GM18907 (cell line): ENCODE measurements around the gene CHKA.

Experiments used
- ATAC-seq: cut with Tn5 transposase; IDR thresholded peaks from one replicate; pipeline ENCODE4 v1.9.1; 2021; ENCODE audit warnings: mild to moderate bottlenecking, moderate library complexity; ENCODE audit not compliant: unreplicated experiment

The CHKA gene

DNA sequence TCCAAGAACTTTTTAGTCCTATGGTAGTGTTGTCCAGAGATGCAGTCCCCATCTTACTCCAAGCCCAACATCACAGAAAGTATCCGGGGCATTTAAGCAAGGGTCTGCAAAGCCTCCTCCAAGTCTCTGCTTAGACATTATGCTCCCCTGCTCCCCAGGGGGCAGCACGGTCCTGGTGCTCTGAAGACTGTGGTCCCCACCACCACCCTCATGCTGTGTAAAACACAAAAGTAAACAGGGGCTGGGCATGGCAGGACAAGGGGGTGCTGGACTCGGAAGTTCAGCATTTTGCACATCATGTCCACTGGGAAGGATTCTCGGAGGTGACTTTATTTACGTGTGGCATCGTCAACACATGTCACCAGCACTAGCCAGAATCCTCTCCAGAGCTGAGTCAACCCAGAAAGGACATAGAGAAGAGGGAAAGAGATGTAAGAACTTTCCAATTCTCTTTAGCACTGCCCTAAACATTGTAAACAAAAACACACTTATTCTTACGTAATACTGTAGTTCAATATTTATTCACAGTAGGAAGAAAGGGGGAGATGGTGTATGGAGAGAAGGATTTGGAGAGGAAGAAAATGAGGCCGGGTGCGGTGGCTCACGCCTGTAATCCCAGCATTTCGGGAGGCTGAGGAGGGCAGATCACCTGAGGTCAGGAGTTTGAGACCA is 44.7 kb downstream of the CHKA start:
- no peak for ATAC-seq

DNA sequence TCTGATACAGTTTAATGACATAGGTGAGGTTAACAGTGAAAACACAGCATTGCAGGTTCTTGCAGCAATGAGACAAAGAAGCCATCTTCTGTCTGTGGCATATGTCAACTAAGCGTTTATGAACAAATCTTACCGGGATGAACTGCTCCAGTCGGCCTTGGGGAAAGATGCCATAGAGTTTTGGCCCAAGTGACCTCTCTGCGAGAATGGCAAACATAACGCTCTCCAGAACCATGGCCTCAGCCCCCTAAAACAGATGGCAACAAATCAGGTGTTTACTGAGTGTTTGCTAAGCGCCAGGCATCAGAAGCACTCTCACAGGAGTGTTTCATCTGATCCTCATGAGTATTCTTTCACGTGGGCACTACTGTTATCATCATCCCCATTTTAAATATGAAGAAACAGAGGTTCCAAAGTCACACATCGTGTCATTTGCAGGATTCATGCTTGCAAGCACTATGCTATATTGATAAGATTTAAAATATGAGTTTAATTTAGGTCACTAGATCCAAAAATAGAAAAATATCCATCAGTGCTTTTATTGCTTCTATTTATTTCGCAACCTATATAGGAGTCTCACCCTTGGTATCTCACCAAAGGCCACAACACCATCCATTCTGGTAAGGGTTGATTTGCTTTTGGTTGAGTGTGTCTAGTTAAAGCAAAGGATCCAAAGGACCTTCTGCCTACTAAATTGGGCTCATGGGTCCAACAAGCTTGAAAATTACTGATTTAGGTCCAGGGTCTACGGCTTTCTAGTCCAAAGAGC is 46.4 kb downstream of the CHKA start:
- ATAC-seq = no peak

DNA sequence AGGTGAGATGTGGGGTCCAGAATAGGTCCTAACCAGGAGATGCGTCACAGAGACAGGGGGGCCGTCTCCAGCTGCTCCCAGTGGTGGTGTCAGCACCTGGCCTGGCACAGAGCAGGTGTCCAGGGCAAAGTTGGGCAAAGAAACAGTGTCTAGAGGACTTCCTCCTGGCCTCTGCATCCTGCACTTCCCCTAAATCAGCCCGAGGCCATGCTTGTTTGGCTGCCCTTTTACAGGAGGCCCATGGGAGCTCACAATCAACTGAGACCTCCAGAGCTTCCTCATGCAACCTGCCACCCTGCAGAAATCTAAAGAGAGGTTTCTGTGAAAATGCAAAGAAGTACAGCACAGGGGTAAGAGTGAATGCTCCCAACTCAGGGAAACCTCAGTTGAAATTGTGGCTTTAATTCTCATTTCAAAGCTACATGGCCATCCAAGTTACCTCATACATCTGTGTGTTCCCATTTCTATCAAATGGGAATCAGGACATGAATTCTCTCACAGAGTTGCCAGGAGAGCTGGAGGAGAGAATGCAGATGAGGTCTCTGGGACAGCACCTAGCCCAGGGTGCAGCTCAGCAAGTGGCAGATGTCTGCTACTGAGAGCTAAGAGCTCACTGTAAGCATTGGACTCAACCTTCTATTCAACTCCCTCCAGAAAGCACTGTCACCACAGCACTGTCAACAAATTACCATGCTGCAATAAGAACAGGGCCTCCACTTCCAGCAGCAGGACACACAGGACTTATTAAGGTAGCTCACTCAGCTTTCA is 49.7 kb downstream of the CHKA start:
- no peak for ATAC-seq

DNA sequence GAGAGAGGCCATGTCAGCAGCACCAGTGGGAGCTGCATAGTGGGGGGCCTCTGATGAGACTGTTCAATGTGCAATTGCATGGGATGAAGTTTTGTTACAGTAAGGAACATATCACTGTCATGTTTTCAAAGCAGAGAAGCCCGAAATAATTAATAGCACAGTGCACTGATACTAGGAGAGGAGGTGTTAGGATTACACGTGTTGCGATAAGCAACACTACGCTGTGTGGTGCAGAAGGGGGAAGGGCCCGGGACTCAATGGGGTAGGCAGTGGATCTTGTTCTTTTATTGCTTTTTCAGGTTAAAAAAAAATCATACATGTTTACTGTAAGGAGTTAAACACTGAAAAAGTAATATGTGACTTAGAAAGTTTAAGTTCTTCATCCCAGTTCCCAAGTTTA is 53.2 kb downstream of the CHKA start:
- no peak for ATAC-seq

DNA sequence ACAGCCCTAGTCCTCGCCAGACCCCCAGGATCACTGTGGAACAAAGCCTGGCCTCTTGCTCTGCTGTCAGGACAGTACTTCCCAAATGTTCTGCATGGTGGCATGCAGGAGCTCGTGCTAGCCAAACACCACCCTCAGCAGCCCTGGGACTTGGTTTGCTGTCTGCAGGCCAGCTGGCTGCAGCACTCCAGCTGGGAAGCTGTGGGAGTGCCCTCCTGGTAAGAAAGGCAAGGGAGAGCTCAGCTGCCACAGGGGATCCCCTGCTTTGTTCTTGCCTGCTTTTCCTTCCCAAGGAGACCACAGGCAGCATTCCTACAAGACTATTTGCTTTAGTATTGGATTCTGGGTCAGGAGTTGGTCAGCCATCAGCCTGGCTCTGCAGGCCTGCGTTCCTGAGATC is 54.4 kb downstream of the CHKA start:
- ATAC-seq = no peak

DNA sequence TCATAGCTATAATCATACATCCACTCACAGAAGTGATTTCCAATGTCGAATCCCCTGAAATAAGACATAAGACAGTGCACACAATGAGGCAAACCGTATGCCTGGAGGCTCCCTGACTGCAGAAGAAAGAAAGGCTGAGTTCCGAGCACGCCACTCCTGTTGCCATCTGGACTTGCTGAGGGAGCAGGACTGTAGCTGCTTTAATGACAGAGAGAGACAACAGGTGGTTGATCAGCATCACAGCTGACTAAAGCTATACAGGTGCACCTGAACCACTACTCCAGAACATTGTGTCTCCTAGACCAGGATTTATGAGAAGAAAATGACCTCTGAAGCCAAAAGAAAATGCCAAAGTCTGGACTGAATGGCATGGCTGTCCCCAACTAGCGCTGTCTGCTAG is 55.3 kb downstream of the CHKA start:
- ATAC-seq = no peak

DNA sequence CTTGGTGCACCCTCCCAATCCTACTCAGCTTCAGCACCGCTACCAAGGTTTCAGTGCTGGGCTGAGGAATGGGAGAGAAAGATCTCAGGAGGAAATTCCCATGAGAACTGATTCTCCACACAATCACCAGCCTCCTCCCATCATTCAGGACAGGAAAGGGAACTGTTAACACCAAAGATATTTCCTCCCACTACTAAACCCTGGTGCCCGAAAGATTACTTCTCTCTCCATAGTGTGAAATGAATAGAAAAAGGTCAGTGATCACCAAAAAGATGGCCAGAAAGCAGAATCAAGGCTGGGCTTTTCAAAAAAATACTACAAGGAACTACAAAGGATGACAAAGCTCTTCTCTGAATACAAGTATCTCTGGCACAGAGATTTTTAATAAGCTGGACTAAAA is 56.3 kb downstream of the CHKA start:
- no peak for ATAC-seq

DNA sequence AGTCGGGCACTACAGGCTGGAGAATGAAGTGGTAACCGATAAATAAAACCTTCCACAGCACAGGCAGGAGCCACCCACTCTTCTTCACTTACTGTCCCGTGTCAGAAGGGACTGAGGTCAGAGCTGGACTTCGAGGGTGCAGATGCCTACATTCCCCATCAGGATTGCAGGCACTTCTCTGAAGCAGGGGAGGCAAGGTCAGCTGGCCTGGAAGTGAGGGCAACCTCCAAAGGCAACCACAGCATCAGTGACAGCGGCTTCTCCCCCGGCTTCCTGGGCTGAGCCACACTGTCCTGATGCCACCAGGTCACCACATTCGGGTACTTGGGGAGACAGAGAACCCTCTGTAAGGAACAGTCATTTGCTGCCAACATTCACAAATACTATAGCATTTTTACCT is 59.7 kb downstream of the CHKA start:
- no peak for ATAC-seq

DNA sequence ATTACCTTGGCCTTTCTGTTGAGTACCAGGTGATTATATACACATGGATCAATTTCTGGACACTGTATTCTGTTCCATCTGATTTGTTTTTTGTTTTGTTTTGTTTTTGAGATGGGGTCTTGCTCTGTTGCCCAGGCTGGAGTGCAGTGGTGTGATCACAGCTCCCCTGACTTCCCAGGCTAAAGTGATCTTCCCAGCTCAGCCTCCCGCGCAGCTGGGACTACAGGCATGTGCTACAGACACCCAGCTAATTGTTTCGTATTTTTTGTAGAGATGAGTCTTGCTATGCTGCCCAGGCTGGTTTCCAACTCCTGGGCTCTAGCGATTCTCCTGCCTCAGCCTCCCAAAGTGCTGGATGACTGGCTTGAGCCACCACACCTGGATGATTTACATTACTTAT is 63.4 kb downstream of the CHKA start:
- no peak for ATAC-seq

DNA sequence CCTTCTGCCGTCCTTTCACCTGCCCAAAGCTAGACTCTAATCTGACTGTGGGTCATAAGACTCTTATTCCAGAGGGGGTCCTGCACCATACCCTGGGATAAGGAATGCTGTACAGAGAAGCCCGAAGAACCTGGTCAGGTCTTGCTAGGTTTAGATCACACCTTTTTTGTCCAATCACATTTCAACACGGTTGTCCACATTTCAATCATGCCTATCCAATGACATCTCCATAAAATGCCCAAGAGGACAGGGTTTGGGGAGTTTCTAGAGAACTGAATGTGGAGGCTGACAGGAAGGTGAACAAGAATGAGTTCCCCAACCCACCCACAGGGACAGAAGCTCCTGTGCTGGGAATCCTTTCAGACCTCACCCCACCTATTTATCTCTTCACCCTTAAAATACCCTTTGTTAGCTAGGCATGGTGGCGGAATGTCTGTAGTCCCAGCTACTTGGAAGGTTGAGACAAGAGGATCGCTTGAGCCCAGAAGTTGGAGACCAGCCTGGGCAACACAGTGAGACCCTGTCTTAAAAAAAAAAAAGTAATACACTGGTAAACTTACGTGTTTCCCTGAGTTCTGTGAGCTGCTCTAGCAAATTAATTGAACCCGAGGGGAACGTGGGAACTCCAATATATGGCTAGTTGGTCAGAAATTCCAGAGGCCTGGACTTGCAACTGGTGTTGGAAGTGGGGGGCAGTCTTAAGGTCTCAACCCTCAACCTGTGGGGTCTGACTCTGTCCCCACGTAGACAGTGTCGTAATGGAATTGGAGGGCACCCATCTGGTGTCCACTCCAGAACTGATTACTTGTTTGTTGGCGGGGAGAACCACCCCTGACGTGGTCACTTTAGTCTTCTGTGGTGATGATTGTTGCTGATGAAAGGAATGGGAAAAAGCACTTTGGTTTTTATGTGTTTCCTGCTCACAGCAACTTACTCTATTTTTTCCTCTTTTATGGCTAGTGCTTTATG is 64.6 kb downstream of the CHKA start:
- ATAC-seq = no peak

DNA sequence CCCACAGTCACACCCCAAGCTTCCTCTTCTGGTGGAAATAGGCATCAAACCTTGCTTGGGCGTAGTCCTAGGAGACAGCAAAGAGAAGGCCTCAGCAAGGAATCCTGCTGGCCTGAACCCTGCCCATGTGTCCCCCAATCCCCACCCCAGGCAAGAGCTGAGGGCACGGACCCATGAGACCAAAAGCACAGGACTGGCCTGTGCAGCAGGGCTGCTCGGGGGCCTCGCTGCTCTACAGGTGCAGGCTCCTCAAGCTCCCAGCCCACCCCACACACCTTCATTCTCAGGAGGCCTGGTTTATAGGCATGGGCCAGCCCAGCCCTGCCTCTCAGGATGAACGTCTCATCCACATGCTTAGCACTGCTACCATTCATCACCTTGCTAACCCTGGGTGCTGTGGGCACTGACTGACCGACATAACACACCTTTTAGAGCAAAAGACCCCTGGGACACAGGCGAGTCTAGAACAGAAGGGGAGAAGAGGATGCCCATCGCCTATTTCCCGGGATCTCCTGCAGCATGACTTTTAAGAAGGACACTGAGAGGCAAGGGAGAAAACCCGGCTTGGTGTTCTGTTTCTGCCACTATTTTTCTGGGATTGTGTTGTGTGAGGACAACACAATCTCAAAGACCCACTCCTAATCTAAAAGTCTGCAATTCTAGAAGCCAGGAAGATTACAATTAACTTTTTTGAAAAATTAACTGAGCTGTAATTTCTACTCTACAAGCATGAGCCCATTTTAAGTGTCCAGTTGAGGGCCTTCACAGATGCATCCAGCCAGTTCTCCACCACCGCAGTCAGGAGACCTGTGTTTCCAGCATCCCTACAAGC is 67.0 kb downstream of the CHKA start:
- no peak for ATAC-seq

DNA sequence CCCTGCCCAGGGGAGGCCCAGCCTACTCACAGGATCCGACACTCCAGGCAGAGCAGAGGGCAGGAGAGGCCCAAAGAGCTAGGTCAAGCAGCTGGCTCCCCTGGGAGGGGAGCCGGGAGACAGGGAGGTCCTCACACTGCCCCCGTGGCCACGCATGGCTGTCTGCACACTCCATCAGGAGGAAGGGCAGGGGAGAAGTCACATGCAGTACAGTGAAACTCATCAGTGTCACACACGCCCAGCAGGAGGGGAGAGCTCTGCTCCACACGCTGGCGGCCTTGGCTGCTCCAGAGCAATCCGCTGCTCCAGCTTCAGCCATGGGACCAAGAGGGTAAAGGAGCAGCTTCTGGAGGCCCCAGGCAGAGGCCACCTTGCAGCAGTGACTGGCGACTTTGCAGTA is 68.1 kb downstream of the CHKA start:
- no peak for ATAC-seq

DNA sequence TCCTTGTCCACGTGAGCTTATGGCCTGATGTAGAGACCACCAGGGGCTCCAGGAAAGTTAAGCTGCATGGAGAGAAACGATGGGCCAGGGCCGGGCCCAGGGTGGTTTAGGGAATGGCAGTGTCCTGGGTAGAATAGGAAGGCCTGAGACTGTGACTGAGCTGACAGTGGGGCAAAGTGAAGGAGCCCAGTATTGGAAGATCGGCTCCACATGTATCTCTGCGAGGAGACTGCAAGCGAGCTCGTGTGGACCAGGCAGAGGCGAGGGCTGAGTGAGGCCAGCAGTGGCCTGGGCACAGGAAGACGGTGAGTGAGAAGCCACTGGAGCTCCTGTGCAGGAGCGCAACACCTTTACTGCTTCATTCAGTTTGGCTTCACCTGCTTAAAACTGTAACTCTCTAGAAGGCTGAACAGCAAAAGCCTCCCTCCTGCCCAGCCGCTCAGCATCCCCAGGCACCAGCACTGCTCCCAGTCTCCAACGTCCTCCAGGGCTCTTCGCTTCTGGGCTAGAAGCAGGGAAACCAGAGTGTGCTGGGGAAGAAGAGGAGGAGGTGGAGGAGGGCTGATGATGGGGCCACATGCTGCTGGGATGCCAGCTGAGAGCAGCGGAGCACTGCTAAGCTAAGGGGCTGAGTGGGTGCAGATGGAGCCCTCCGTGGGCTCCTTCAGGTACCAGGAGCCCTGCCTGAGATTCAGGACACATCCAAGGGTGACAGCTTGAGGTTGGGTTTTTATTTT is 68.9 kb downstream of the CHKA start:
- no peak for ATAC-seq

DNA sequence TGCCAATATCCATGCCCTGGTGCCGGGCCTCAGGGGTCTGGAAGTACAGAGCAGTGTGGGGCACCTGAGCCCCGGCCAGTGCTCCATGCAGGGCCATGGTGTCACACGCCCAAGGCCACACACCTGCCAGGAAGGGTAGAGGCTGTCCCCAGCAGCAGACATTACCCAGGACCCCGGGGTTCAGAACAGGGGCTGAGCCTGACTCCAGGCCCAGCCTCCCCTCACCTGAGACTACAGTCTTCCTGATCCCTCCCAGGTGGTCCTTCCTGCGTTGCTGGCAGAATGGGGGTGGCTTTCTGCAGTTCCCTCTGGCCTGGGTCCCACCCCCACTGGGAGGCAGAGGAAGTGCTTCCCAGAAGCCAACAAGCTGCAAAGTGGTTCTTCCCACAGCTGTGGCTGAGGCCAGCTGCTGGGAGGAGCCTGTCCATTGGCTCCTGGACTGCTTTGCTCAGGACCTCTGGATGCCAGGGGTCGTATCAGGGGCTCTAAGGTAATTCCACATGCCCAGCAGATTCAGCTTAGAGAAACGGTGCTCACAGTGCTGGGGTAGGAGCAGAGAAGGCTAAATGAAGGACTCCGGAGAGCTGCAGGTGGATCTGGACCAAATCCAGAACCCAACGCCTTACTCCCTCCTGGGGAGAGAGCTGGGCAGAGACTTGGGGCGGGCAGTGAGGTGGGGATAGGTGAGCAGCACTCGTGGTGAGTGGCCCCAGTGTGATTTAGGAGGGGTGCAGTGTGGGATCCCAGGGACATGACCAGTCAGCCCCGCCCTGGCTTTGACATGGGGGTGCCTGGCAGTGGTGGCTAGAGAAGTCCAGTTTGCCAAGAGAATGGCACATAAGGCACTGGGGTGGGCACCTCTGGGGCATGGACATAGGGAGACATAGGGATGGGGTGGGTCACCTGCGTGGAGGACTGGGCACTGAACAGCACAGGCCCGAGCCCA is 69.7 kb downstream of the CHKA start:
- no peak for ATAC-seq

DNA sequence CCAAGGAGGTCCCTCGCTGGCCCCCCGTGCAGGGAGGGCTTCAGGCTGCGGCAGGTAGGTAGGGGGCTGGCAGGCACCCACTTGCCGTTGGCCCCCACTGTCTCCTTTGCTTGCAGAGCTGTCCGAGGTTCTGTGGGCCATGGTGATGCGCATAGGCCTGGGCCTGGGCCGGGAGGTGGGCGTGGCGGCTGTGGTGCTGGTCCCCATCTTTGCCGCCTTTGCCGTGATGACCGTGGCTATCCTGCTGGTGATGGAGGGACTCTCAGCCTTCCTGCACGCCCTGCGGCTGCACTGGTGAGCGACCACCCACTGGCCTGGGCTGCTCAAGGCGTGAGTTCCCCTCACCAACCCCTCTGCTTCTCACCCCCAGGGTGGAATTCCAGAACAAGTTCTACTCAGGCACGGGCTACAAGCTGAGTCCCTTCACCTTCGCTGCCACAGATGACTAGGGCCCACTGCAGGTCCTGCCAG is 70.8 kb downstream of the CHKA start:
- ATAC-seq = no peak

DNA sequence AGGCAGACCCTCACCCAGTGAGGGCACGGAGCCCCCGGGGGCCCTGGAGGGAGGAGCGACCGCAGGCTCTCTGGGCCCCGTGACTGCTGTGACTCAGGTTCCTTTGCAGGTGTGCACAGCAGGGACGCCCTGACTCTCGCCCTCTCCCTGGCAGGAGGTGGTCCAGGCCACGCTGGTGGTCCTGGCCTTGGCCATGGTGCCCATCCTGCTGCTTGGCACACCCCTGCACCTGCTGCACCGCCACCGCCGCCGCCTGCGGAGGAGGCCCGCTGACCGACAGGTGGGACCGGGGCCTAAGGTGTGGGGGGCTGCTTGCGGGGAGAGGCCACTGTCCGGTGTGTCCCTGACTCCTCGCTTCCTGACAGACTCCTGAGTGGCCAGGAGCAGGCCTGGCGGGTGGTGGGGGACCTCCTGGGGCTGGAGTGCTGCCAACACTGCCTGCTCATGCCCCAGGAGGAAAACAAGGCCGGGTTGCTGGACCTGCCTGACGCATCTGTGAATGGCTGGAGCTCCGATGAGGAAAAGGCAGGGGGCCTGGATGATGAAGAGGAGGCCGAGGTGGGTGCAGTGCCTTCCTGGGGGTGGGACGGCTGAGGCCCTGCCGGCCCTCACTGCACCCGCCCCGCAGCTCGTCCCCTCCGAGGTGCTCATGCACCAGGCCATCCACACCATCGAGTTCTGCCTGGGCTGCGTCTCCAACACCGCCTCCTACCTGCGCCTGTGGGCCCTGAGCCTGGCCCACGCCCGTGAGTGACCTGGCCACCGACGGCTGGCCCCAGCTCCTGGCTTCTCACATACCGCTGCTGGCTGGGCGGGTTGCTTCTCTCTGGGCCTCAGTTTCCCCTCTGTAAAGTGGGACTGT is 71.4 kb downstream of the CHKA start:
- no peak for ATAC-seq
